SK-N-MC (cell line): ENCODE results near the gene INSYN2B.

Experiments used
- DNase-seq: peaks from one replicate; pipeline ENCODE4 v3.0.0-alpha.2; 2011; ENCODE audit warnings: low read depth, low spot score
- H3K27ac ChIP-seq: fragments of 200-600 bp; sonication (generic); 2 replicates; pipeline ENCODE4 v1.5.1; 2016; ENCODE audit warnings: mixed run types
- H3K36me3 ChIP-seq: fragments of 200-600 bp; sonication (generic); 2 replicates; pipeline ENCODE4 v1.6.1; 2017; ENCODE audit warnings: antibody characterized with exemption, low read length, mixed read lengths; ENCODE audit not compliant: insufficient read depth
- H3K4me3 ChIP-seq: fragments of 200-600 bp; sonication (generic); 2 replicates; pipeline ENCODE4 v1.5.1; 2016
- H3K9ac ChIP-seq: fragments of 200-600 bp; sonication (generic); 2 replicates; pipeline ENCODE4 v1.8.0; 2017; ENCODE audit warnings: mixed run types, mixed read lengths; ENCODE audit not compliant: insufficient read length
- H3K9me3 ChIP-seq: fragments of 200-600 bp; sonication (generic); 2 replicates; pipeline ENCODE4 v1.6.1; 2017; ENCODE audit warnings: low read depth, mild to moderate bottlenecking, antibody characterized with exemption, low read length, moderate library complexity, mixed read lengths
- EZH2 ChIP-seq: fragments of 200-600 bp; sonication (generic); IDR thresholded peaks from one replicate; pipeline ENCODE4 v1.6.1; 2017; ENCODE audit warnings: antibody characterized with exemption
- FOXP2 ChIP-seq: optimal IDR thresholded peaks from 2 replicates; pipeline ENCODE3; 2011; ENCODE audit warnings: mild to moderate bottlenecking, moderate library complexity; ENCODE audit not compliant: insufficient read depth; ENCODE audit errors: extremely low read length, control extremely low read depth
- POLR2AphosphoS5 ChIP-seq: IDR thresholded peaks from 2 replicates; pipeline ENCODE4 v1.6.1; 2012; ENCODE audit warnings: mild to moderate bottlenecking, low read depth, low read length, borderline replicate concordance

The INSYN2B gene

GRCh38 chr5:169860585-169860984 lies 119.7 kb downstream of the INSYN2B start:
- Histone ChIP-seq H3K27ac (no peak overlapping the region), H3K9ac (no peak overlapping the region), H3K36me3 (no peaks in the 10 kb centered on the region), H3K4me3 (no peak overlapping the region), H3K9me3 (no peaks in the 10 kb centered on the region)
- TF ChIP-seq FOXP2: no peak
- no peak for TF ChIP-seq POLR2AphosphoS5
- TF ChIP-seq EZH2: no peak
- DNase-seq: no peak

- DNase-seq: no peak
- no peak for TF ChIP-seq POLR2AphosphoS5
- TF ChIP-seq EZH2: no peak
- TF ChIP-seq FOXP2: no peak
- H3K9me3 ChIP-seq: no peaks in the 10 kb centered on the region
- no peak overlapping the region for H3K4me3 ChIP-seq
- H3K9ac ChIP-seq: no peak overlapping the region
- no peak overlapping the region for H3K27ac ChIP-seq
- H3K36me3 ChIP-seq: no peaks in the 10 kb centered on the region
Measured at GRCh38 chr5:169856571-169856970, 123.7 kb downstream of the INSYN2B start.

GRCh38 chr5:169851321-169851850 lies 128.9 kb downstream of the INSYN2B start:
- no peak for TF ChIP-seq FOXP2
- TF ChIP-seq EZH2: no peak
- no peak for TF ChIP-seq POLR2AphosphoS5
- Histone ChIP-seq H3K27ac (no peak overlapping the region), H3K4me3 (no peak overlapping the region), H3K36me3 (no peaks in the 10 kb centered on the region), H3K9me3 (no peaks in the 10 kb centered on the region), H3K9ac (no peak overlapping the region)
- no peak for DNase-seq

- Histone ChIP-seq H3K4me3 (no peak overlapping the region), H3K27ac (no peak overlapping the region), H3K36me3 (no peaks in the 10 kb centered on the region), H3K9ac (no peak overlapping the region), H3K9me3 (no peaks in the 10 kb centered on the region)
- no peak for DNase-seq
- TF ChIP-seq POLR2AphosphoS5: no peak
- no peak for TF ChIP-seq EZH2
- no peak for TF ChIP-seq FOXP2
Measured at GRCh38 chr5:169850409-169850808, 129.9 kb downstream of the INSYN2B start.

GRCh38 chr5:169848792-169849191 lies 131.5 kb downstream of the INSYN2B start:
- Histone ChIP-seq H3K27ac (no peak overlapping the region), H3K9ac (no peak overlapping the region), H3K36me3 (no peaks in the 10 kb centered on the region), H3K9me3 (no peaks in the 10 kb centered on the region), H3K4me3 (no peak overlapping the region)
- DNase-seq: no peak
- no peak for TF ChIP-seq POLR2AphosphoS5
- TF ChIP-seq EZH2: no peak
- TF ChIP-seq FOXP2: no peak

GRCh38 chr5:169848271-169848670 lies 132.0 kb downstream of the INSYN2B start:
- H3K4me3 ChIP-seq: no peak overlapping the region
- DNase-seq: no peak
- TF ChIP-seq EZH2: no peak
- no peak for TF ChIP-seq FOXP2
- TF ChIP-seq POLR2AphosphoS5: no peak
- no peaks in the 10 kb centered on the region for H3K9me3 ChIP-seq
- no peaks in the 10 kb centered on the region for H3K36me3 ChIP-seq
- H3K9ac ChIP-seq: no peak overlapping the region
- H3K27ac ChIP-seq: no peak overlapping the region

DNA sequence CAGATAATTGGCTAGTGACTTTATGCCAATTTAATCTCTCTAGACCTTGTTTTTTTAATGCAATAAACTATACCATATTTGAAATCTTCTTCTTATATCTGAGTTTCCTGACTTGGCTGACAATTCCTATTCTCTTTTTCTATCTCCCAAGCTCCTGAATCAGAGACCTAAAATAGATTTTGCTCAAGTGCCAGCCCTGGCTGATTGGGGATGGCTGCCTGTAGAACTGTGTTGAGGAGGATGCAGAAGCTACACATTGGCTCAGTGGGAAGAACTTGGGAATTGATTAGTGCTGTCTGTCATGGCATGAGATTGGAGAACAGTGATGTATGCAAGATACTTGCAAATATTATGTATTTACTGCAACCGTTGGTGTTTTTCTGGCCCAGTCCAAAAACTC lies 132.8 kb downstream of the INSYN2B start:
- Histone ChIP-seq H3K9ac (no peak overlapping the region), H3K27ac (no peak overlapping the region), H3K36me3 (no peaks in the 10 kb centered on the region), H3K4me3 (no peak overlapping the region), H3K9me3 (no peaks in the 10 kb centered on the region)
- DNase-seq: no peak
- no peak for TF ChIP-seq FOXP2
- TF ChIP-seq POLR2AphosphoS5: no peak
- no peak for TF ChIP-seq EZH2

- H3K9ac ChIP-seq: no peak overlapping the region
- no peak overlapping the region for H3K4me3 ChIP-seq
- TF ChIP-seq EZH2: no peak
- TF ChIP-seq POLR2AphosphoS5: no peak
- no peak for TF ChIP-seq FOXP2
- H3K27ac ChIP-seq: no peak overlapping the region
- no peaks in the 10 kb centered on the region for H3K9me3 ChIP-seq
- H3K36me3 ChIP-seq: no peaks in the 10 kb centered on the region
- no peak for DNase-seq
Measured at GRCh38 chr5:169842699-169843098, 137.6 kb downstream of the INSYN2B start.

DNA sequence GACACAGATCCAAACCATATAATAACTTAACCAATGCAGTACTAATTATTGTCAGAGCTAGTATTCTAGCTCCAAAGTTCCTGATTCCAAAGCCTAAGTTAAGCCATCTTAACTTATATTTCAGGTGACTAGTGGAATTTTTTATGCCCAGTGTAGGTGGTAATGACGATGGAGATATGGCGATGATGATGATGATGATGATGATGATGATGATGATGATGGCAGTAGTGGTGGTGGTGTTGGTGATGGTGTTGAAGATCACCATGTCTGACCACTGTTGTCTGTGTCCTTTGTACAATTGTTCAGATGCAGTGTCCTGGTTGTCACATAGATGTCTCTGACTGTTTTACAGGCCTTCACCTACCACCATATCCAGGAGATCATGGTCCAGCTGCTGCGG lies 139.9 kb downstream of the INSYN2B start:
- TF ChIP-seq EZH2: no peak
- no peak for TF ChIP-seq FOXP2
- no peak for TF ChIP-seq POLR2AphosphoS5
- no peak for DNase-seq
- H3K36me3 ChIP-seq: no peaks in the 10 kb centered on the region
- no peak overlapping the region for H3K27ac ChIP-seq
- H3K4me3 ChIP-seq: no peak overlapping the region
- H3K9me3 ChIP-seq: no peaks in the 10 kb centered on the region
- no peak overlapping the region for H3K9ac ChIP-seq
